Upper lobe of left lung (tissue), 4 donors: ENCODE measurements around the gene CYP21A2.
"Not testable (repeated sequence)": the region's sequence is repeated elsewhere in the genome, so short reads cannot be mapped to it uniquely, and the experiment has no call there.

Experiments
- CTCF ChIP-seq, 6 experiments: fragments of 450-650 bp in 4 of 6; fragments of 200-600 bp in 2 of 6; sonication (generic) in 2 of 6; IDR thresholded peaks; one replicate each; pipeline ENCODE4 v1.5.1; 2016 to 2019; ENCODE audit warnings: antibody characterized with exemption in 6 of 6
- POLR2A ChIP-seq, 4 donors: fragments of 450-650 bp; IDR thresholded peaks; one replicate each; pipeline ENCODE4 v1.5.1; 2016 to 2017; ENCODE audit warnings: antibody characterized with exemption in 4 of 4, mild to moderate bottlenecking in 2 of 4

GRCh38 chr6:32007086-32007485 is 31.1 kb upstream of the CYP21A2 start:
- not testable (repeated sequence) for TF ChIP-seq CTCF, POLR2A (IDR thresholded peaks at IDR 0.05)
